HCT116 (cell line): ENCODE data around the gene GRB10. TPM values are rescaled to one million over a fixed set of nuclear protein-coding genes. Genes with fewer than 3 reads are reported as not detected.

Source experiments
- ATAC-seq: fragments of 200-7000 bp; cut with Tn5 transposase; 2 replicates; pipeline ENCODE4 v1.9.1; 2020; ENCODE audit warnings: mild to moderate bottlenecking, moderate library complexity
- BruUV-seq: library from RNA; stranded (reverse); fragments of 400-500 nt; replicated peaks from 2 replicates; lab custom pipeline; 2021; lab: Mats Ljungman, UMichigan
- CTCF ChIA-PET: fragments of 300-600 bp; sonication (Branson Sonifier 250); formaldehyde crosslinking; loops from one replicate; lab custom pipeline; 2021; ENCODE audit warnings: antibody characterized with exemption; lab: Charles Lee
- POLR2A ChIA-PET: fragments of 300-600, 350-600 bp; sonication (Branson Sonifier 250); formaldehyde crosslinking; loops from one replicate; lab custom pipeline; 2021; ENCODE audit warnings: antibody characterized with exemption; lab: Charles Lee
- RAD21 ChIA-PET, 2 experiments: fragments of 300-600 bp; sonication (Branson Sonifier 250); formaldehyde crosslinking; loops; one replicate each; lab custom pipeline; 2023; ENCODE audit warnings: low total read pairs in 2 of 2; ENCODE audit not compliant: uncharacterized antibody in 2 of 2, unreplicated experiment in 2 of 2, low non-redundant PET in 1 of 2; lab: Charles Lee
- DNase-seq: peaks from one replicate; pipeline ENCODE4 v3.0.0-alpha.2; 2010; ENCODE audit warnings: low read depth, low spot score
- H2AFZ ChIP-seq: fragments of 200-600 bp; shearing (Covaris generic), sonication (generic); 2 replicates; pipeline ENCODE4 v1.6.1; 2017; ENCODE audit warnings: low read depth, mixed run types, mixed read lengths, antibody characterized with exemption, low read length; ENCODE audit not compliant: poor library complexity, severe bottlenecking
- H3K27ac ChIP-seq: 2 replicates; pipeline ENCODE4 v1.5.1; 2012; ENCODE audit warnings: low read depth, low read length
- H3K27me3 ChIP-seq: fragments of 200-600 bp; sonication (generic); 2 replicates; pipeline ENCODE4 v1.6.1; 2016; ENCODE audit warnings: mixed run types, low read length, mixed read lengths; ENCODE audit not compliant: insufficient read depth
- H3K36me3 ChIP-seq, 2 experiments: fragments of 200-500 bp in 1 of 2; fragments of 200-600 bp in 1 of 2; sonication (Bioruptor generic) in 1 of 2; sonication (generic) in 1 of 2; 2 replicates each; pipeline versions ENCODE4 v1.5.1 to v1.6.1; 2014 to 2016; ENCODE audit warnings: low read length in 2 of 2, inconsistent platforms in 1 of 2, mixed read lengths in 1 of 2, mixed run types in 1 of 2; ENCODE audit not compliant: insufficient read depth in 2 of 2, control insufficient read depth in 1 of 2
- H3K4me1 ChIP-seq, 2 experiments: fragments of 200-600 bp in 1 of 2; sonication (generic) in 1 of 2; 2 replicates each; pipeline versions ENCODE4 v1.5.1 to v1.6.1; 2012 to 2017; ENCODE audit warnings: low read length in 2 of 2, inconsistent platforms in 1 of 2, mild to moderate bottlenecking in 1 of 2, mixed read lengths in 1 of 2, mixed run types in 1 of 2, moderate library complexity in 1 of 2; ENCODE audit not compliant: insufficient read depth in 2 of 2, control insufficient read depth in 1 of 2
- H3K4me2 ChIP-seq: fragments of 200-600 bp; sonication (generic); 2 replicates; pipeline ENCODE4 v1.6.1; 2017; ENCODE audit warnings: mixed run types, low read length, mixed read lengths
- H3K4me3 ChIP-seq, 2 experiments: fragments of 200-600 bp in 1 of 2; sonication (generic) in 1 of 2; replicated peaks in 1 of 2; 2 replicates each; pipeline ENCODE4 v1.5.1; 2011 to 2016; ENCODE audit warnings: low read length in 2 of 2, control low read depth in 1 of 2, low read depth in 1 of 2, mild to moderate bottlenecking in 1 of 2, mixed read lengths in 1 of 2, mixed run types in 1 of 2
- H3K79me2 ChIP-seq: fragments of 200-600 bp; sonication (generic); 2 replicates; pipeline ENCODE4 v1.6.1; 2017; ENCODE audit warnings: mild to moderate bottlenecking, mixed run types, low read length, moderate library complexity, mixed read lengths; ENCODE audit not compliant: insufficient read depth
- H3K9ac ChIP-seq: fragments of 200-600 bp; sonication (generic); 2 replicates; pipeline ENCODE4 v1.6.1; 2016; ENCODE audit warnings: low read length, mixed read lengths
- H3K9me2 ChIP-seq: fragments of 200-600 bp; sonication (generic), shearing (Covaris generic); 2 replicates; pipeline ENCODE4 v1.6.1; 2017; ENCODE audit warnings: mixed run types, mild to moderate bottlenecking, moderate library complexity; ENCODE audit not compliant: insufficient read depth
- H3K9me3 ChIP-seq, 2 experiments: fragments of 200-500 bp in 1 of 2; fragments of 200-600 bp in 1 of 2; sonication (Bioruptor generic) in 1 of 2; sonication (generic) in 1 of 2; 2 replicates each; pipeline ENCODE4 v1.6.1; 2014 to 2017; ENCODE audit warnings: low read length in 2 of 2, mixed read lengths in 2 of 2, inconsistent platforms in 1 of 2, low read depth in 1 of 2, mild to moderate bottlenecking in 1 of 2, mixed run types in 1 of 2, moderate library complexity in 1 of 2; ENCODE audit not compliant: control insufficient read depth in 1 of 2, insufficient read depth in 1 of 2
- H4K20me1 ChIP-seq: fragments of 200-600 bp; sonication (generic), shearing (Covaris generic); 2 replicates; pipeline ENCODE4 v1.6.1; 2017; ENCODE audit warnings: mixed run types, mild to moderate bottlenecking, moderate library complexity; ENCODE audit not compliant: insufficient read depth
- CEBPB ChIP-seq: IDR thresholded peaks from 2 replicates; pipeline ENCODE4 v1.6.1; 2012; ENCODE audit warnings: low read depth
- EGR1 ChIP-seq: IDR thresholded peaks from 2 replicates; pipeline ENCODE4 v1.6.1; 2012; ENCODE audit warnings: low read depth
- ELF1 ChIP-seq: IDR thresholded peaks from 2 replicates; pipeline ENCODE4 v1.6.1; 2012; ENCODE audit warnings: low read depth, borderline replicate concordance
- EZH2 ChIP-seq: fragments of 200-600 bp; sonication (generic); IDR thresholded peaks from 2 replicates; pipeline ENCODE4 v1.6.1; 2017; ENCODE audit warnings: antibody characterized with exemption, mixed run types
- EZH2phosphoT487 ChIP-seq: fragments of 200-600 bp; IDR thresholded peaks from 2 replicates; pipeline ENCODE4 v1.6.1; 2018; ENCODE audit warnings: antibody characterized with exemption, borderline replicate concordance
- POLR2A ChIP-seq: IDR thresholded peaks from 2 replicates; pipeline ENCODE4 v1.7.0; 2011; ENCODE audit warnings: borderline replicate concordance; ENCODE audit not compliant: insufficient read depth, insufficient read length; ENCODE audit errors: extremely low read depth
- POLR2AphosphoS5 ChIP-seq: IDR thresholded peaks from 2 replicates; pipeline ENCODE4 v1.6.1; 2011; ENCODE audit warnings: mild to moderate bottlenecking, low read depth, low read length, moderate library complexity
- SIN3A ChIP-seq: IDR thresholded peaks from 2 replicates; pipeline ENCODE4 v1.6.1; 2012; ENCODE audit warnings: low read depth
- SP1 ChIP-seq: IDR thresholded peaks from 2 replicates; pipeline ENCODE4 v1.6.1; 2012; ENCODE audit warnings: low read depth
- SRF ChIP-seq: IDR thresholded peaks from 2 replicates; pipeline ENCODE4 v1.6.1; 2012; ENCODE audit warnings: low read depth
- YY1 ChIP-seq: IDR thresholded peaks from 2 replicates; pipeline ENCODE4 v1.6.1; 2011; ENCODE audit warnings: low read length, low read depth, moderate library complexity, mild to moderate bottlenecking; ENCODE audit not compliant: insufficient replicate concordance; ENCODE audit errors: extremely low read depth
- ZNF274 ChIP-seq: fragments of 200-500 bp; sonication (Bioruptor generic); IDR thresholded peaks from 2 replicates; pipeline ENCODE4 v1.6.1; 2014; ENCODE audit warnings: mild to moderate bottlenecking, low read depth, low read length, inconsistent platforms
- intact Hi-C: fragments of 100-400 bp; cut with micrococcal nuclease; formaldehyde crosslinking; loops from 2 replicates; pipeline ENCODE4 v1.10.0; 2022
- total RNA-seq: library from RNA; stranded (reverse); gene quantifications from one replicate; pipeline ENCODE4 v1.2.1, GENCODE V29; 2021; ENCODE audit not compliant: unreplicated experiment
- TF ChIP-seq, protein P1 (sequence below): IDR thresholded peaks from 2 replicates; pipeline ENCODE4 v1.6.1; 2012
- TF ChIP-seq, protein P2 (sequence below), 3 experiments: fragments of 200-600 bp in 1 of 3; sonication (generic) in 1 of 3; IDR thresholded peaks in 2 of 3; conservative IDR thresholded peaks in 1 of 3; 2 replicates each; pipeline ENCODE4 v1.5.1; 2012 to 2017; ENCODE audit warnings: low read depth in 2 of 3, low read length in 2 of 3, antibody characterized with exemption in 1 of 3, borderline replicate concordance in 1 of 3, control low read depth in 1 of 3, mild to moderate bottlenecking in 1 of 3, mixed read lengths in 1 of 3, mixed run types in 1 of 3, moderate library complexity in 1 of 3; ENCODE audit not compliant: insufficient read depth in 1 of 3

Gene GRB10
- total RNA-seq, 1 experiment from 2014 or later, result 37.3 TPM

DNA sequence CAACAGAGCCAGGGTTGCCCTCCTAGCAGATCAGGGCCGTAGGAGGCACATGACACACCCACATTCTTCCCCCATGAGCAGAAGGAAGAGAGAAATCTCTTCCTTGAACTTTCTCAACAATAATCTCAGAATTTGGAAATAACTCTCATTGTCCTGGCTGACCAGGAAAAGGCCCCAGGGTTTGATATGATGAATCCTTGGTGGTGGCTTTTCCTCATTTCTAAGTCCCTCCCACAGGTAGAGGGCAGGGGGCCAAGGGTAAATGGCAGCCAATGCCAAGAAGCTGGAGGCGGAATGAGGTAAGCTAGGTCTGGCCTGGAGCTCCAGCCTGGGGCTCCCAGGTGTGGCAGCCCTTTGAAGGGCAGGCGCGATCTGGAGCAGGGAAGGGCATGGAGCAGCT, 67.8 kb downstream of the GRB10 start:
- TF ChIP-seq SP1 (no peak), POLR2AphosphoS5 (no peak), ZNF274 (no peak), CEBPB (no peak), ELF1 (no peak), EZH2phosphoT487 (no peak), EZH2 (no peak), SIN3A (no peak), YY1 (no peak), POLR2A (no peak), EGR1 (no peak), SRF (no peak)
- TF ChIP-seq, protein P1, sequence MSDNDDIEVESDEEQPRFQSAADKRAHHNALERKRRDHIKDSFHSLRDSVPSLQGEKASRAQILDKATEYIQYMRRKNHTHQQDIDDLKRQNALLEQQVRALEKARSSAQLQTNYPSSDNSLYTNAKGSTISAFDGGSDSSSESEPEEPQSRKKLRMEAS, result no peak
- TF ChIP-seq, protein P2, sequence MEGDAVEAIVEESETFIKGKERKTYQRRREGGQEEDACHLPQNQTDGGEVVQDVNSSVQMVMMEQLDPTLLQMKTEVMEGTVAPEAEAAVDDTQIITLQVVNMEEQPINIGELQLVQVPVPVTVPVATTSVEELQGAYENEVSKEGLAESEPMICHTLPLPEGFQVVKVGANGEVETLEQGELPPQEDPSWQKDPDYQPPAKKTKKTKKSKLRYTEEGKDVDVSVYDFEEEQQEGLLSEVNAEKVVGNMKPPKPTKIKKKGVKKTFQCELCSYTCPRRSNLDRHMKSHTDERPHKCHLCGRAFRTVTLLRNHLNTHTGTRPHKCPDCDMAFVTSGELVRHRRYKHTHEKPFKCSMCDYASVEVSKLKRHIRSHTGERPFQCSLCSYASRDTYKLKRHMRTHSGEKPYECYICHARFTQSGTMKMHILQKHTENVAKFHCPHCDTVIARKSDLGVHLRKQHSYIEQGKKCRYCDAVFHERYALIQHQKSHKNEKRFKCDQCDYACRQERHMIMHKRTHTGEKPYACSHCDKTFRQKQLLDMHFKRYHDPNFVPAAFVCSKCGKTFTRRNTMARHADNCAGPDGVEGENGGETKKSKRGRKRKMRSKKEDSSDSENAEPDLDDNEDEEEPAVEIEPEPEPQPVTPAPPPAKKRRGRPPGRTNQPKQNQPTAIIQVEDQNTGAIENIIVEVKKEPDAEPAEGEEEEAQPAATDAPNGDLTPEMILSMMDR (IDR thresholded peaks at IDR 0.05 in 2 of 3, conservative IDR thresholded peaks at IDR 0.05 in 1 of 3; ENCODE audit: borderline replicate concordance in 1 of 3, insufficient read depth in 1 of 3, low read depth in 2 of 3, low read length in 2 of 3), result no peak
- Histone ChIP-seq H3K79me2 (no peaks in the 10 kb centered on the region), H3K4me2 (peak overlapping the region; percentile 13), H3K9ac (no peak overlapping the region), H3K4me3 (no peak overlapping the region), H3K27ac (no peak overlapping the region), H3K36me3 (no peaks in the 10 kb centered on the region), H2AFZ (no peak overlapping the region), H3K9me3 (no peaks in the 10 kb centered on the region), H3K4me1 (peaks cover 0 to 11% of the 10 kb centered on the region in 2 experiments; a peak in 3 of 4 replicates), H3K9me2 (no peaks in the 10 kb centered on the region), H3K27me3 (no peaks in the 10 kb centered on the region), H4K20me1 (no peaks in the 10 kb centered on the region)
- CTCF ChIA-PET, result no interaction called here
- ATAC-seq (no peak), DNase-seq (no peak)
- intact Hi-C loops, result no loop called here
- RAD21 ChIA-PET, result no interaction called here
- BruUV-seq, result no TSS peak
- POLR2A ChIA-PET, result no interaction called here
